GM18505 (cell line): Measurements from ENCODE around the gene MOSMO.
"Not testable (repeated sequence)": the region's sequence is repeated elsewhere in the genome, so short reads cannot be mapped to it uniquely, and the experiment has no call there.

Source experiments
- ATAC-seq: cut with Tn5 transposase; IDR thresholded peaks from one replicate; pipeline ENCODE4 v1.9.1; 2021; ENCODE audit not compliant: unreplicated experiment
- POLR2A ChIP-seq: IDR thresholded peaks from 4 replicates; pipeline ENCODE4 v1.6.1; 2011; ENCODE audit warnings: borderline replicate concordance; ENCODE audit not compliant: insufficient read depth, insufficient read length; ENCODE audit errors: extremely low read depth

The MOSMO gene

GRCh38 chr16:22109258-22109898 is 101.5 kb downstream of the MOSMO start:
- no peak for ATAC-seq
- no peak for TF ChIP-seq POLR2A

GRCh38 chr16:22111629-22112028 is 103.7 kb downstream of the MOSMO start:
- ATAC-seq, result not testable (repeated sequence)

GRCh38 chr16:22116095-22116700 is 108.3 kb downstream of the MOSMO start:
- no peak for TF ChIP-seq POLR2A

DNA sequence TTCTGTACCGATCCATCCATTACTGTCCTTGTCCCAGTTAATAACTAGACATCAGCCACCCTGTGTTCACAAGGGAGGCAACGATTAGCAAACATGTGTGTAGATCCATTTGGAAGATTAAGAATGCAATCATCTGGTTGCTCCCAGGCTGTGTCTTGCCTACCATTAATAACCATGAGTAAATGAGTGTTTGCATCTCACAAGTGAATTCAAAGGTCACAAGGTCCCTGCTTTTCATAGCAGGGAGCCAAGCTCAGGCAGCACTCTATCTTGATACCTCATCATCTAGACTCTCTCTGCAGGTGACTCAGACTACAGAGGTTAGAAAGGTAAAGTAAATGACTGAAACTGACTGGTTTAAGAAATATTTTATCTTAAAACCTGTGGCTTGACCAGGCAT is 109.7 kb downstream of the MOSMO start:
- no peak for ATAC-seq
- TF ChIP-seq POLR2A, result no peak

More at GRCh38 chr16:22116095-22116700, 108.3 kb downstream of the MOSMO start:
- no peak for ATAC-seq

DNA sequence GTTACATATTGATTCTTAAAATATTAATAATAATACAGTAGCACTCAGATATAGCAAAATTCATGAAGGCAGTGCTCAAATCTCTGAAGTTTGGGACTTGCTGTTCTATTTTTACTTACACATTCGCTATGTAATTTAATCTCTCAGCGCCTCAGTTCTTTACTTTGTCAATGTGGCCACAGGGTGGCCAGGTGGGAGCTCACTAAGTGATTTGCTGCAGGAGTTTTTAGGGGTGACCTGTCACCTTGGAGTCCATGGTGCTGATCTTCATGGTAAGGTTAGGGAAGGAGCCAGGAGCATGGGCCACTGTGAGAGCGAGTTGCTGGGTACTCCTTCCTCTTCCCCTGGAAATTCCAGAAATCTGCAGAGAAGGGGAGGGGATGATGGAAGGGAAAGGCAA is 112.5 kb downstream of the MOSMO start:
- ATAC-seq, result no peak
- TF ChIP-seq POLR2A, result no peak

- no peak for TF ChIP-seq POLR2A
- no peak for ATAC-seq
Measured at GRCh38 chr16:22122239-22122638, 114.3 kb downstream of the MOSMO start.

- no peak for ATAC-seq
- no peak for TF ChIP-seq POLR2A
Measured at GRCh38 chr16:22123146-22123545, 115.2 kb downstream of the MOSMO start.

DNA sequence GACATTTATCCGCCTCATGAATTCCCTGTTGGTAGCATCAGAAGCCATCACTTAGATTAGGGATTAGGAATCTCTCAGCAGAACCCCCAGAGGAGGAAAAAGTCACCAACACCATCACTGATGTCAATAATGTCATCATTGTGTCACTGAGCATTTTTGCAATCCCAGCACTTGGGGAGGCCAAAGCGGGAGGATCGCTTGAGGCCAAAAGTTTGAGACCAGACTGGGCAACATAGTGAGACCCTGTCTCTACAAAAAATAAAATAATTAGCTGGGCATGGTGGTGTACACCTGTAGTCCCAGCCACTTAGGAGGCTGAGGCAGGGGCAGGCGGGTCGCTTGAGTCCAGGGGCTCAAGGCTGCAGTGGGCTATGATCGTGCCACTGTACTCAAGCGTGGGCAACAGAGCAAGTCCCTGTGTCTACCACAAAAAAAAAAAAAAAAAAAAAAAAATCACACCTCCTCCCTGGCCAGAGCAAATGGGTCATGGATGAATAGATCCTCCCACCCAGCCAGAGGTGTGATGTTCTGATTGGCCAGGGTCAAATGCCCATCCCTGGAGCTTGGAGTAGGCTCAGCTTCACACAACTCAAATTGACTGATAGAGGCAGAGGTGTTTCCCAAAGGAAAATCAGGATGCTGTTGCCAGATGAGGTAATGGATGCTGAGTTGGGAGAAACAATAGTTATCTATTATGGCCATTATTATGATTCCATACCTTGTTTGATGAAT is 116.0 kb downstream of the MOSMO start:
- no peak for TF ChIP-seq POLR2A
- no peak for ATAC-seq

DNA sequence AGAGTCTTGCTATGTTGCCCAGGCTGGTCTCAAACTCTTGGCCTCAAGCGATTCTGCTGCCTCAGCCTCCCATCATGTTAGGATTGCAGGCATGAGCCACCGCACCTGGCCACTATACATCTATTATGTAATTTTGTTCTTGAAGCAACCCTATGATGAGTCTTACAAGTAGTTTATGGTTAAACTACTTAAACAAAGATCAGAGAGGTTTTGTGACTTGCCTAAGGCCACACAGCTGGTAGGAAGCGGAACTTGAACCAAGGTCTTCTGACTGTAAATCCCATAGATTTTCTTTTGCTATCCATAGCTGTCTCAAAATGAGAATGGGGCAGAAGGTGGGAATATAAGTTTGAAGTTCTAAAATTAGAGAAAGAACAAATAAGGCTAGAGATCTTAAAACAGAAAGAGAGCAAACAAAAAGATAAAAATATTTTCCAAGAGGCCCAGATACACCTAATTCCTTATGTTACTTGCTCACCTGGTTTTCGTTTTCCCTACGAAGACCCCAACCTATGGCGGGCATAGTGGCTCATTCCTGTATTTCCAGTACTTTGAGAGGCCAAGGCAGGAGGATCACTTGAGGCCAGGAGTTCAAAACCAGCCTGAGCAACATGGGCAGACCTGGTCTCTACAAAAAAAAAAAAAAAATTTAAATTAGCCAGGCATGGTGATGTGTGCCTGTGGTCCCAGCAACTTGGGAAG is 116.8 kb downstream of the MOSMO start:
- no peak for ATAC-seq
- no peak for TF ChIP-seq POLR2A

DNA sequence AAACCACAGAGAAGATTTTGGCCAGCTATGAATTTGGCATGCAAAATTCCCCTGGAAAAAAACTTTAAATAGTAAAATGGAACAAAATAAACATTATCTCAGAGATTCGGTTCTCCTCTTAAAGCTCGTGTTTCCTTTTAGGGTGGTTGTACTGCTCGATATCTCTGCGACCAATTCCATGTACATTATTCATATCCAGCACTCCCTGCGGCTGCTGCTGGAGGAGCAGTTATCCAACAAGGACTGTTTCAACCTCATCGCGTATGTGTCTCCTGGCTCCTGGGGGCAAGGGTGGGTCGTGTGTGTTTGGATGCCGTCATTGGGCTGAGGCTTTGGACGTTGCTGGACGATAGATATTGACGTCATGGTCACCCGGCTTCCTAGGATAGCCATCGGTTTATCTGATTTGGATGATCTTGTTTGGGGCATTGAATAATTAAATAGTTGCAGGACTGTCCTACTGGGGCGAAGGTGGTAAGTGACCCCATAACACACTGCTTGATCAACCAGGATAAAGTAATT is 118.2 kb downstream of the MOSMO start:
- ATAC-seq, result no peak
- no peak for TF ChIP-seq POLR2A

DNA sequence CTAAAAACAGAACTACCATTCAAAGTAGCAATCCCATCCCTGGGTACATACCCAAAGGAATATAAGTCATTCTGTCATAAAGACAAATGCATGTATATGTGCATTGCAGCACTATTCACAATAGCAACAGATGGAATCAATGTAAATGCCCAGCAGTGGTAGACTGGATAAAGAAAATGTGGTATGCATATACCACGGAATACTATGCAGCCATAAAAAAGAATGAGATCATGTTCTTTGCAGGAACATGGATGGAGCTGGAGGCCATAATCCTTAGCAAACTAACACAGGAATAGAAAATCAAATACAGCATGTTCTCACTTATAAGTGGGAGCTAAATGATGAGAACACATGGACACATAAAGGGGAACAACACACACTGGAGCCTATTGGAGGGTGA is 120.6 kb downstream of the MOSMO start:
- ATAC-seq, result not testable (repeated sequence)

- ATAC-seq, result no peak
- TF ChIP-seq POLR2A, result no peak
Measured at GRCh38 chr16:22130528-22130927, 122.6 kb downstream of the MOSMO start.

GRCh38 chr16:22132801-22133200 is 124.9 kb downstream of the MOSMO start:
- ATAC-seq, result no peak
- no peak for TF ChIP-seq POLR2A
